B cell (primary cell): ENCODE results near the gene TADA3. TPM values are rescaled to one million over a fixed set of nuclear protein-coding genes. Genes with fewer than 3 reads are reported as not detected.

Experiments used
- ATAC-seq: fragments of 200-7000 bp; cut with Tn5 transposase; one replicate; pipeline ENCODE4 v1.10.0; 2021; ENCODE audit warnings: low read depth, mild to moderate bottlenecking, moderate number of reproducible peaks, moderate library complexity
- CTCF ChIA-PET: fragments of 350-600 bp; sonication (Branson Sonifier 250); formaldehyde crosslinking; loops from one replicate; lab custom pipeline; 2021; ENCODE audit warnings: antibody characterized with exemption, inconsistent platforms; lab: Charles Lee
- POLR2A ChIA-PET: fragments of 350-600 bp; sonication (Branson Sonifier 250); formaldehyde crosslinking; loops from one replicate; lab custom pipeline; 2021; ENCODE audit warnings: antibody characterized with exemption; lab: Charles Lee
- DNase-seq: peaks from one replicate; pipeline ENCODE4 v3.0.0; 2013
- H2AFZ ChIP-seq: 2 replicates; pipeline ENCODE4 v1.6.1; 2012; ENCODE audit warnings: mild to moderate bottlenecking, low read depth, low read length; ENCODE audit not compliant: insufficient read depth, poor library complexity, severe bottlenecking
- H3K27ac ChIP-seq, 2 donors: 1 replicate in 1 of 2; 2 replicates in 1 of 2; pipeline ENCODE4 v1.5.1; 2012 to 2013; ENCODE audit warnings: low read length in 2 of 2, mild to moderate bottlenecking in 2 of 2, moderate library complexity in 1 of 2
- H3K27me3 ChIP-seq, 4 experiments: fragments of 200-600 bp in 1 of 4; sonication (generic) in 1 of 4; replicated peaks in 1 of 4; 1 replicate in 2 of 4; 2 replicates in 2 of 4; pipeline versions ENCODE4 v1.6.1 to v1.7.0; 2013 to 2016; ENCODE audit warnings: low read length in 3 of 4, mild to moderate bottlenecking in 2 of 4, mixed read lengths in 1 of 4, moderate library complexity in 1 of 4; ENCODE audit not compliant: insufficient read depth in 4 of 4, control insufficient read depth in 3 of 4; ENCODE audit errors: control extremely low read depth in 1 of 4
- H3K36me3 ChIP-seq, 2 experiments: replicated peaks in 1 of 2; 1 replicate in 1 of 2; 2 replicates in 1 of 2; pipeline versions ENCODE4 v1.6.1 to v1.7.1; 2013; ENCODE audit warnings: low read length in 1 of 2; ENCODE audit not compliant: insufficient read depth in 2 of 2, control insufficient read depth in 1 of 2; ENCODE audit errors: control extremely low read depth in 1 of 2, extremely low read depth in 1 of 2
- H3K4me1 ChIP-seq, 2 donors: fragments of 200-600 bp in 1 of 2; sonication (generic) in 1 of 2; 1 replicate in 1 of 2; 2 replicates in 1 of 2; pipeline versions ENCODE4 v1.5.1 to v1.6.1; 2013 to 2017; ENCODE audit warnings: low read length in 2 of 2; ENCODE audit not compliant: control insufficient read depth in 2 of 2, insufficient read depth in 2 of 2
- H3K4me2 ChIP-seq: replicated peaks from 2 replicates; pipeline ENCODE3; 2012; ENCODE audit warnings: mild to moderate bottlenecking, low read depth, low read length; ENCODE audit not compliant: poor library complexity, severe bottlenecking
- H3K4me3 ChIP-seq, 5 experiments: fragments of 200-600 bp in 1 of 5; sonication (generic) in 1 of 5; 1 replicate in 3 of 5; 2 replicates in 2 of 5; pipeline versions ENCODE4 v1.5.1 to v1.7.0; 2011 to 2016; ENCODE audit warnings: low read length in 4 of 5, mild to moderate bottlenecking in 4 of 5, low read depth in 2 of 5, control low read depth in 1 of 5, moderate library complexity in 1 of 5; ENCODE audit not compliant: insufficient read depth in 1 of 5; ENCODE audit errors: control extremely low read depth in 1 of 5, extremely low read depth in 1 of 5
- H3K79me2 ChIP-seq: fragments of 200-600 bp; sonication (generic); one replicate; pipeline ENCODE4 v1.6.0; 2016; ENCODE audit warnings: low read length; ENCODE audit not compliant: control insufficient read depth, insufficient read depth
- H3K9ac ChIP-seq: fragments of 200-600 bp; sonication (generic); 2 replicates; pipeline ENCODE4 v1.6.1; 2017; ENCODE audit warnings: mild to moderate bottlenecking, low read length, moderate library complexity
- H3K9me3 ChIP-seq, 3 donors: one replicate each; pipeline versions ENCODE4 v1.6.1 to v1.7.1; 2013; ENCODE audit warnings: low read length in 2 of 3; ENCODE audit not compliant: control insufficient read depth in 2 of 3, insufficient read depth in 1 of 3; ENCODE audit errors: control extremely low read depth in 1 of 3
- H4K20me1 ChIP-seq: 2 replicates; pipeline ENCODE4 v1.6.0; 2012; ENCODE audit warnings: mild to moderate bottlenecking, low read length; ENCODE audit not compliant: insufficient read depth, control insufficient read depth, poor library complexity, severe bottlenecking
- H3K27ac Mint-ChIP-seq: one replicate; pipeline ENCODE4 v1.8.0; 2021; ENCODE audit warnings: mixed read lengths
- H3K27me3 Mint-ChIP-seq: one replicate; pipeline ENCODE4 v1.8.0; 2021; ENCODE audit warnings: mixed read lengths
- H3K4me1 Mint-ChIP-seq: one replicate; pipeline ENCODE4 v1.8.0; 2021; ENCODE audit warnings: mixed read lengths
- H3K4me3 Mint-ChIP-seq: one replicate; pipeline ENCODE4 v1.8.0; 2021; ENCODE audit warnings: mixed read lengths
- H3K9me3 Mint-ChIP-seq: one replicate; pipeline ENCODE4 v1.8.0; 2022; ENCODE audit warnings: mixed read lengths; ENCODE audit not compliant: insufficient read depth
- EZH2 ChIP-seq: IDR thresholded peaks from 2 replicates; pipeline ENCODE4 v1.6.1; 2012; ENCODE audit warnings: borderline replicate concordance, low read depth, mild to moderate bottlenecking, moderate library complexity, low read length; ENCODE audit not compliant: insufficient read depth, poor library complexity, severe bottlenecking
- WGBS: methylation state at CpG from one replicate; pipeline ENCODE4 v1.1.5; 2013; ENCODE audit warnings: missing lambda C conversion rate; ENCODE audit not compliant: insufficient coverage; 5-methylcytosine and 5-hydroxymethylcytosine counted together
- intact Hi-C: fragments of 100-400 bp; cut with micrococcal nuclease; formaldehyde crosslinking; loops from one replicate; pipeline ENCODE4 v1.10.0; 2022
- polyA plus RNA-seq: library from polyadenylated mRNA; depleted of rRNA; stranded (reverse); fragments of >200 nt; gene quantifications from 2 replicates; pipeline ENCODE4 v1.2.3, GENCODE V29; 2012
- total RNA-seq, 2 donors: library from RNA; stranded (reverse); fragments of 120-200 nt in 1 of 2; gene quantifications; 1 replicate in 1 of 2; 2 replicates in 1 of 2; pipeline versions ENCODE4 v1.2.3 to v1.2.4, GENCODE V29; 2013 to 2022
- TF ChIP-seq, protein P1 (sequence below): fragments of 200-600 bp; IDR thresholded peaks from one replicate; pipeline ENCODE4 v1.8.0; 2022; ENCODE audit warnings: antibody characterized with exemption, mild to moderate bottlenecking

Gene TADA3
- total and polyA plus RNA-seq, 2 donors (not counting 1 experiment from before 2014, with no cell fraction given), result 45.4 to 45.6 TPM

DNA sequence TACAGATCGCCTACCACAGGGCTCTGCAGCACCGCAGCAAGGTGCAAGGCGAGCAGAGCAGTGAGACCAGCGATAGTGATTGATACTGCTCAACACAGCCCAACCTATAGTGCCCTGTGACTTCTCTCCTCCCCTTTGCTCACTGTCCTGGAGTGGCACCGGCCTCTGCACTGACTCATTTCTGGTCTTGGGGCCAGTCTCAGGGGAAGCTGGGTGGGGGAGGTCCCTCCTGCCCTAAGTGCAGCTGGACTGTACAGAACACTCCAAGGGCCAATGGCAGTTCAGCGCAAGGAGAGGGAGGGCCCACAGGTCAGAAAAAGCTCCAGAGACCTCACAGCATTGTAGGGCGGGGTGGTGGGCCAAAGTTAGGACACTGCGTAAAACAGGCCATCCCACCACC lies 45.0 kb downstream of the TADA3 start:
- Histone ChIP-seq H3K9ac (no peak overlapping the region), H3K79me2 (peaks cover 16% of the 10 kb centered on the region), H2AFZ (no peak overlapping the region), H3K4me3 (no peak overlapping the region), H3K9me3 (no peaks in the 10 kb centered on the region), H3K27me3 (no peaks in the 10 kb centered on the region), H3K36me3 (peaks cover 4 to 58% of the 10 kb centered on the region in 2 experiments), H3K4me1 (peaks cover 24 to 29% of the 10 kb centered on the region in 2 donors), H4K20me1 (no peaks in the 10 kb centered on the region), H3K4me2 (no peak overlapping the region), H3K27ac (no peak overlapping the region)
- DNase-seq, result no peak
- Mint-ChIP-seq H3K4me1 (peaks cover 34% of the 10 kb centered on the region), H3K4me3 (no peak overlapping the region), H3K27ac (no peak overlapping the region), H3K9me3 (no peaks in the 10 kb centered on the region), H3K27me3 (no peaks in the 10 kb centered on the region)
- 77% methylated on average over 6 of the region's 8 CpGs for WGBS
- ChIA-PET CTCF (no interaction called here), POLR2A (interaction anchor here (1.6 kb wide), 1 partner anchor 10 kb away, joined by 4 read pairs; no protein-coding TSS in a partner anchor)
- ATAC-seq, result no peak
- TF ChIP-seq, protein P1, sequence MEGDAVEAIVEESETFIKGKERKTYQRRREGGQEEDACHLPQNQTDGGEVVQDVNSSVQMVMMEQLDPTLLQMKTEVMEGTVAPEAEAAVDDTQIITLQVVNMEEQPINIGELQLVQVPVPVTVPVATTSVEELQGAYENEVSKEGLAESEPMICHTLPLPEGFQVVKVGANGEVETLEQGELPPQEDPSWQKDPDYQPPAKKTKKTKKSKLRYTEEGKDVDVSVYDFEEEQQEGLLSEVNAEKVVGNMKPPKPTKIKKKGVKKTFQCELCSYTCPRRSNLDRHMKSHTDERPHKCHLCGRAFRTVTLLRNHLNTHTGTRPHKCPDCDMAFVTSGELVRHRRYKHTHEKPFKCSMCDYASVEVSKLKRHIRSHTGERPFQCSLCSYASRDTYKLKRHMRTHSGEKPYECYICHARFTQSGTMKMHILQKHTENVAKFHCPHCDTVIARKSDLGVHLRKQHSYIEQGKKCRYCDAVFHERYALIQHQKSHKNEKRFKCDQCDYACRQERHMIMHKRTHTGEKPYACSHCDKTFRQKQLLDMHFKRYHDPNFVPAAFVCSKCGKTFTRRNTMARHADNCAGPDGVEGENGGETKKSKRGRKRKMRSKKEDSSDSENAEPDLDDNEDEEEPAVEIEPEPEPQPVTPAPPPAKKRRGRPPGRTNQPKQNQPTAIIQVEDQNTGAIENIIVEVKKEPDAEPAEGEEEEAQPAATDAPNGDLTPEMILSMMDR, result no peak
- no peak for TF ChIP-seq EZH2
- intact Hi-C loops, result no loop called here

DNA sequence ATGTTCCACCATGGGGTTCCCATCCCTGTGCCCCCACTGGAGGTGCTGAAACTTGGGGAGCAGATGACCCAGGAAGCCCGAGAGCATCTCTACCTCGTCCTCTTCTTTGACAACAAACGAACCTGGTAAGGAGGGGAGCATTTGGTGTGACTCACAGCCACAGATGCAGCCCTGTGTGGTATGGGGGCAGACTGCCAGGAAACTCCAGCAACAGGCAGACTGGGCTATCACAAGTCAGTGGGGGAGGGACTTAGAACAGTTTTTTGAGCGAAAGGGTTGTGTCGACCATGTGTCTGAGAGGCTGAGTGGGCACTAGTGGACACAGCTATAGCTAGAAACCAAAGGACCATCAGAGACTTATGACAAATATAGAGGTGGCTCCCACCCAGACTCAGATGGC lies 45.9 kb downstream of the TADA3 start:
- Histone ChIP-seq H3K4me3 (no peak overlapping the region), H3K4me1 (peaks cover 14 to 19% of the 10 kb centered on the region in 2 donors), H3K79me2 (peaks cover 9% of the 10 kb centered on the region), H3K9ac (no peak overlapping the region), H3K27me3 (no peaks in the 10 kb centered on the region), H3K27ac (no peak overlapping the region), H4K20me1 (peaks cover under 1% of the 10 kb centered on the region), H3K9me3 (no peaks in the 10 kb centered on the region), H2AFZ (no peak overlapping the region), H3K36me3 (peaks cover 1 to 63% of the 10 kb centered on the region in 2 experiments), H3K4me2 (no peak overlapping the region)
- WGBS, result 78% methylated on average over 3 of the region's 5 CpGs
- no peaks in the 10 kb centered on the region for H3K9me3 Mint-ChIP-seq
- intact Hi-C loops, result no loop called here
- H3K4me1 Mint-ChIP-seq, result peaks cover 25% of the 10 kb centered on the region
- POLR2A ChIA-PET, result no interaction called here
- DNase-seq, result no peak
- ATAC-seq, result no peak
- H3K4me3 Mint-ChIP-seq, result no peak overlapping the region
- no peaks in the 10 kb centered on the region for H3K27me3 Mint-ChIP-seq
- no peak overlapping the region for H3K27ac Mint-ChIP-seq
- CTCF ChIA-PET, result no interaction called here
- TF ChIP-seq, protein P1, result no peak
- no peak for TF ChIP-seq EZH2
